NCI-H128 (cell line): Measurements from ENCODE around the gene FHL3.
A peak's percentile ranks its signal among the peaks of the same experiment; 100 is the strongest.

ENCODE experiments used
- DNase-seq: peaks from one replicate; lab custom pipeline; 2025; ENCODE audit not compliant: unreplicated experiment; lab: John Stamatoyannopoulos, UW

Gene FHL3

GRCh38 chr1:38014724-38015424 lies 9.6 kb upstream of the FHL3 start:
- no peak for DNase-seq

GRCh38 chr1:38014171-38014570 lies 8.9 kb upstream of the FHL3 start:
- DNase-seq: no peak

DNA sequence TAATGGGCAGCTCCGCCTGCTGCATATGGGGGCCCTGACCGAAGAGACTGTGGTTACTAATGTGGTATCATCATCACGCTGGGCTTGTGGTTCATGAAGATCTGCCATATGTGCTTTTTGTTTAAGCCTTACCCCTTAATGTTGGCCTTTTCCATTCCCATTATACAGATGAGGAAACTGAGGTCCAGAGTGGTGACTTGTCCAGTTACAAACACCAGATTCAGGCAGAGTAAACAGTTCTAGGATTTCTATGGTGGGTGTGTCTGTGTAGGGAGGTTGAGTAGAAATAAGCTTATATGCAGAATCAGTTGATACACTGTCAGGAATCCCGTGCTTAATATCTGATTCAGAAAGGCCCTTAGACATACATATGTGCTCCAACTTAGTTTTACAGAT lies 7.9 kb upstream of the FHL3 start:
- DNase-seq: no peak

DNA sequence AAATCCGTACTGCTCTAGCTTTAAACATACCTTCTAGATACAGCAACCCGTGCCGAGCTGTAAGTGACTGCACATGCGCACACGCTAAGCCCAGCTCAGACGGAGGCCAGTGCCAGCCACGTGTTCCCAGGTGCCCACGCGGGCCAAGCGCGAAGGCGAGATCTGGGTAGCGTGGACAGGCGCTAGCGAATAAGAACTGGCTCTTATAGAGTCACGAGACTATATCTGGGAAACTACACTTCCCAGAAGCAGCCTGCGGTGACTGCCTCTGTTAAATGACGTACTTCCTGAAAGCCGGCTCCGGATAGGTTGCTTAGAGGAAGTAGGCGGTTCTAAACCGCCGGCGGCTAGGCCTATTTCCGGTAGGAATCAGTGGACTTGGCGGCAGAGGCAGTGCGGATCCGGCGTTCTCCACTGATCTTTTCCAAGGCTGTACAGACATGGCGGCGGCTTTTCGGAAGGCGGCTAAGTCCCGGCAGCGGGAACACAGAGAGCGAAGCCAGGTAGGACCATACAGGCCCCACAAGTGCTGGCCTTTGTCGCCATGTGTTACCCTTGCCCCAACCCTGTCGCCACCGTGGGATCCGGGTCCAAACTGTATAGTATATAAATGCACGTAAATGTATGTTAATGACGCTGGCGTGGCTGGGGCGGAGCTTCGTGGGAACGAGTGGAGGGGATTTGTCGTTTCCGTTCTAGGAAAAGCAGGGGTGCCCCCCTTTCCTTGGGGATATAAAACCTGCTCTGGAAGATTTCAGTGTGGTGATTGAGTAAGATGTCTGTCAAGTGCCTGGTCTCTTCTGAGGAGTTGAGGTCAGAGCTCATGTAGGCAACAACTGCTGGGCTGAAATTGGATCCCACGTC lies 7.3 kb upstream of the FHL3 start, which contains the start of gene UTP11:
TSS of gene UTP11 (plus strand) at position 372 of the 864 bp plus-strand sequence. CDS start at position 441, 69 bp downstream.
- peak; percentile 98 for DNase-seq

- DNase-seq: no peak
Observed at GRCh38 chr1:38009841-38010180, 4.5 kb upstream of the FHL3 start.

- no peak for DNase-seq
Observed at GRCh38 chr1:38009088-38009840, 4.0 kb upstream of the FHL3 start.

DNA sequence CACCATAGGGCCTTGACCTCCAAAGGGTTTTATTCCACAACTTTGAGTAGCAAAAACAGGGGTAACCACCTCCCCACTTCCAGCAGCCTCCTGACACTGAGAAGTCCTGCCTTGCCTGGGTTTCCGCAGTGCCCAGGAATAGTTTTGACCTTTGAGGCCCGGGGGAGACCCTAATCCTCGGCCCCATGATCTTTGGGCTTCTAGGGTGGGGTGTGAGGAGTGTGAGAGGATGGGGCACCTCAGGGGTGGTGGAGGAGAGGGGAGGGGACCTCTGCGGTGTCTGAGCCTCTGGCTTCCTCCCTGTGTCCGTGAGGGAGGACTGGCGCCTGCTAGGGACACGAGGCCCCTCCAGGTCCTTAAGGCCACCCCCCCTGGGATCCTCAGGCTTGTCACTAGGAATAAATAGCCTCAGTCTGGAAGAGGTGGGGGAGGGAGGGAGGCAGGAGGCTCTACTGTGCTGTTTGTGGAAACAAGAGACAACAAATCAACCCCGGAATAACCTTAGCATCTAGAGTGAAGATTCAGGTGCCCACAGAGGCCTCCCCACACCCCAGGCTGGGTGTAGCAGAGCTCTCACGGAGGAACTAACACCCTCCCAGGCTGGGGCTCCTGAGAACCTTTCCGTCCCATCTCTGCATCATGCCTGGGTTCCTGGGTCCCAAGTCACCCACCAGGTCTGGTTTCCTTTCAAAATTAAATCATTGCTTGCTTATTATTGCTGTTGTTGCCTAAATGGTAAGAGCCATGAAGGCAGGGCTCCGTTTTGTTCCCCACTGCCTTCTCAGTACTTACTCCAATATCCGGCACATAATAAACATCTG lies 904 bp upstream of the FHL3 start:
- no peak for DNase-seq

- DNase-seq: no peak
Observed at GRCh38 chr1:38004284-38005108, 818 bp downstream of the FHL3 start.

DNA sequence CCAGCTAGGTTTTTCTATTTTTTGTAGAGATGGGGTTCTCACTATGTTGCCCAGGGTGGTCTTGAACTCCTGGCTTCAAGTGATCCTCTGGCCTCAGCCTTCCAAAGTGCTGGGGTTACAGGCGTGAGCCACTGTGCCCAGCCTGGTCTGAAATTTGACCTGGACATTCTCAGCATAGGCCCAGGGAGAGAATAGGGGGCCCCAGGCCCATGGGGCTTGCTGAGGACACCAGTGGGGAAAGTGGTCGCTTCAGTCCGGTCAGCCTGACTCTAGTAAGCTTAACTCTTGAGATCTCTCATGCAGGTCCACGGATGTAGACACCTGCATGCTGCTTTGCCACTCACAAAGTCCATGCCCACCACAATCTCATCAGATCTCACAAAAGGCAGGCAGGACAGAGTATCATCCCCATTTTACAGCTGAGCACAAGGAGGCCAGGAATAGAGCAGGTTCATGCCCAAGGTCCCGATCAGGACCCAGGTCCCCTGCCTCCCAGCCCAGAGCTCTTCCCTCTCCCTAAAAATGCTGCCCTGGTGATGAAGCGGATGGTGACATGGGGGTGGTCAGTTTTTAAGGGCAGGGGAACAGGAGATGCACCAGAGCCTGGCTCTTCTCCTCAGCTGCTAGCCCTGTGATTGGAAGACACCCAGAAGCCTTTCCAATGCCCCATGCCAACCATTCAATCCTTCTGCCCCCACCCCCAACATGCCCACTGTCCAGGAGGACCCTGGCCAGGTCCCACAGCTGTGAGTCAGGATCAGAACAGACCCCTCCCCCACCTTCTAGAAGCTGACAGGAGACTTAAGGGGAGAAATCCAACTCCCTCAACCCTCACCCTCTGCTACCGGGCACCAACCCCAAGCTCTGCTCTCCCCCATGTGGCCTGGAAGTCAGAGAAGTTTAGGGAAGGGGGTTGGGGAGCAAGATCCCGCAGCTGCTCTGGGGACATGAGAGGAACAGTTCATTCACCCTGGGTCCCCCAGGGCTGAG lies 1.8 kb downstream of the FHL3 start:
- DNase-seq: no peak

- DNase-seq: no peak
Observed at GRCh38 chr1:38000529-38001455, 4.5 kb downstream of the FHL3 start.

DNA sequence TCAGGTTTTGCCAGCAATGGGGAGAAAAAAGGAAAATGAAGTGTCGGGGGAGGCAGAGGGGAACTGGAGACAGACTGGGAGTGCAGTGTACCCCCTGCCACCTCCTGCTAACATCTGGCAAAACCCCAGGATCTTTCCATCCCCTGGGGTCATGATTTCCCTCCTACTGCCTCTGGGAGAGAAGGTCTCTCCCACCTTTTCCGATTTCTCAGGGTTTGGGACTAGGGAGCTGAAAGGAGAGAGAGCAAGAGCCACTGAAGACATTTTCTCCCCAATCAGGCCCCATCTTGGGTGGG lies 5.1 kb downstream of the FHL3 start:
- no peak for DNase-seq

DNA sequence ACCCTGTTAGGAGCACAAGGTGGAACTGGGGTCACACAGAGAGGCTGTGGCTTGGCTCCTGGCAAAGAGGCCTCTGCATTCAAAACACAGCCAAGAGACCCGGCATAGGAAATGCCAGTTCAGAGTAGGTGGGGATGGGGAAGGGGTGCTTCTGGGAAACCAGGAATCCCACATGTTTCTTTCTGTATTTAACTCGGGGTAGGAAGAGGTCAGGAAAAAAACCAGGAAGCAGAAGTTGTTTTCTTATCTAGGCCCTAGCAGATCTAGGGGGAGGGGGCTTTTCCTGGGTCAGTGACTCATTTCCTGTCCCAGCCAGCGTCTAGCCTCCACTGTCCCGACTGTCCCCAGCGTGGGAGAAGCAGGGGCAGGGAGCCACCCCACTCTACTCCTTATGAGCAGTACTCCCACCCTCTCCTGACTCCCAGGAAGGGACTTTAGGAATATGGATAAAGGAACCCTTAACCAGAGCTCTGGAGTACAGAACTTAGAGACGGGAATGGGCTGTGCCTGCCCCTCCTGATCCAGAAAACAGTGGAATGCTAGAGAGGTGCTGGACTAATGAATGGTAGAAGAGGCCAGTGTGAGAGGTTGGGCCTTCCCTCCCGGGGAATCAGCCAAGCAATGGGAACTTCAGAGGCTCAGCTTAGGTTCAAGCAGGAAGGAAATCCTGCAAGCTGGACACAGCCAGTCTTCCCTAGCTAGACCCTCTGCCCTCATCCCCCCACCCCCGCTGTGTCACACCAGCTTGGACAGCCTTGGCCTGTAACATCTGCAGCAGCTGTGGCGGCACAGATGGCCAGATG lies 5.7 kb downstream of the FHL3 start:
- DNase-seq: no peak

- DNase-seq: no peak
Observed at GRCh38 chr1:37998913-37999429, 6.3 kb downstream of the FHL3 start.

DNA sequence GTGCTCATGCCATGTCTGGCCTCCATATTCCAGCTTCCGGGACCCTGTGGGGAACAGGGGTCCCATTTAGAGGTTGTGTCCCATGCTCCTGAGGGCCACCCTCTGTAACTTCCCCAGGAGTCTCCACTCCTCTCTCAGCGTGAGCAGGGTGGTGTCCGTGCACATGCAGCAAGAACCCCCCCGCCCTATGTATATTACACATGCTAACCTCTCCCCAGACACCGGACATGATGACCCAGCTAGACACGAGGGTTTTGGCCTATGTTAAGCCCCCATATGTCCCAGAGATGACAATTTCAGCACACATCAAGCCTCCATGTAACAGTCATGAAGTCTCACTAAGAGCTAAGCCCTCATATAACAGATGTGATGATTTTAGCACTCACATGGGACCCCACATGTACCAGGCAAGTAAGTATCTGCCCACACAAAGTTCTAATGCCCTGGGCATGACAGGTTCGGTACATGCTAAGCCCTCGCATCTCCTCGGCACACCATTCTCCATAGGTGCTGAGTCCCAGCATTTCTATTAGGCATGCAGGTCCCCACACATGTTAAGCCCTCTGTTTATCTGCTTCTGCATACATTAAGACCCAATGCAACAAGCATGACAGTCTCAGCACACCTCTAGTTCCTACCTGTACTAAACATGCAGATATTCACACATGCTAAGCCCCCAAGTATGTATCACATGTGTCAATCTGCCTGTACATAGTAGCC lies 7.1 kb downstream of the FHL3 start:
- no peak for DNase-seq

DNA sequence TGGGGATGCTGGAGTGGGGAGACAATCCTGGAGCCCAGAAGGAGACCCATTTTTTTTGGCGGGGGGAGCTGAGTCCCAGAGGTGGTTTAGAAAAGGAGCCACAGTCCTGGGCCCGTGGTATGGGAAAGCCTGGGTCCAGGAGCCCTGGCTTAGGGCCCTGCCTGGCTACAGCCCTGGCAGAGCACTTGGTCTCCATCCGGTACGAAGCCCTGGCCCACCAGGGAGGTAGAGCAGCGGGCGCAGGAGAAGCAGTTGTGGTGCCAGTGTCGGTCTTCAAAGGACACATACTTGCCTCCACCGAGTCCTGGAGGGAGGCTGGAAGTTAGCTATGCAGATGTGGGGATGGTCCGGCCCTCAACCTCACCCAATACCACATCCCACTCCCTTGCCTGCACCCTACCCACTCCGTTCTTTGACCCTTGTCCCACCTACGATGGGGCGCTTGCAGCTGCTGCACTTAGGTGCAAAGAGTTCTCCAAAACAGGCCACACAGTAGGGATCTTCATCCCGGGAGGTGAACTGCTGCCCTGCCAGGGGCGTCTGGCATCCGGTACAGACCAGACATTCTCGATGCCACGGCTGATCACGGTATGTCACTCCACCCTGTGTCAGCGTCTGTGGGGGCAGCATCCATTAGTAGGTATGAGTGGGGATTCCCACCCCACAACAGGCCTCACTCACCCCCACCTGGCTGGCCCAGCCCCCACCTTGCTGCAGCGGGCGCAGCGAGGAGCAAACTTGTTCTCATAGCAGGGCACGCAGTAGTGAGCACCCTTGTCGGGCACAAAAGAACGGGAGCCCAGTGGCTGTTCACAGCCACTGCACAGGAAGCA lies 7.8 kb downstream of the FHL3 start:
- DNase-seq: no peak
